Osteoblast (primary cell): ENCODE results near the gene PPP4R3A. TPM values are rescaled to one million over a fixed set of nuclear protein-coding genes. Genes with fewer than 3 reads are reported as not detected.

Experiments
- DNase-seq: peaks from one replicate; pipeline ENCODE4 v3.0.0; 2011; ENCODE audit warnings: low spot score, mixed read lengths; ENCODE audit not compliant: insufficient read length; ENCODE audit errors: missing footprints
- H2AFZ ChIP-seq: 2 replicates; pipeline ENCODE4 v1.6.0; 2011; ENCODE audit warnings: mild to moderate bottlenecking, low read length
- H3K27ac ChIP-seq: 2 replicates; pipeline ENCODE4 v1.5.1; 2011; ENCODE audit warnings: mild to moderate bottlenecking, low read depth, low read length, moderate library complexity
- H3K27me3 ChIP-seq: 2 replicates; pipeline ENCODE4 v1.6.0; 2012; ENCODE audit warnings: mild to moderate bottlenecking, control low read depth, inconsistent platforms, low read length, moderate library complexity; ENCODE audit not compliant: insufficient read depth
- H3K36me3 ChIP-seq: 2 replicates; pipeline ENCODE4 v1.5.1; 2011; ENCODE audit warnings: mild to moderate bottlenecking, low read length, control low read depth, moderate library complexity; ENCODE audit not compliant: insufficient read depth
- H3K4me1 ChIP-seq: 2 replicates; pipeline ENCODE4 v1.5.1; 2011; ENCODE audit warnings: mild to moderate bottlenecking, low read length, control low read depth, moderate library complexity; ENCODE audit not compliant: insufficient read depth
- H3K4me2 ChIP-seq: 2 replicates; pipeline ENCODE4 v1.6.0; 2011; ENCODE audit warnings: mild to moderate bottlenecking, low read length; ENCODE audit not compliant: insufficient read depth
- H3K4me3 ChIP-seq: fragments of 200-600 bp; sonication (generic); 3 replicates; pipeline ENCODE4 v1.5.1; 2012; ENCODE audit warnings: mild to moderate bottlenecking, low read length, inconsistent platforms; ENCODE audit not compliant: insufficient read depth
- H3K79me2 ChIP-seq: 2 replicates; pipeline ENCODE4 v1.6.0; 2012; ENCODE audit warnings: mild to moderate bottlenecking, low read length, control low read depth, inconsistent platforms; ENCODE audit not compliant: insufficient read depth
- H3K9me3 ChIP-seq: 2 replicates; pipeline ENCODE4 v1.5.1; 2011; ENCODE audit warnings: low read depth, low read length, control low read depth
- H4K20me1 ChIP-seq: 2 replicates; pipeline ENCODE4 v1.6.0; 2012; ENCODE audit warnings: mild to moderate bottlenecking, low read length, control low read depth; ENCODE audit not compliant: insufficient read depth
- CTCF ChIP-seq: IDR thresholded peaks from 2 replicates; pipeline ENCODE4 v1.5.1; 2011; ENCODE audit warnings: mild to moderate bottlenecking, low read depth, low read length, moderate library complexity; ENCODE audit errors: extremely low read depth
- total RNA-seq: library from RNA; depleted of rRNA; stranded (reverse); fragments of >200 nt; gene quantifications from 2 replicates; pipeline ENCODE4 v1.2.3, GENCODE V29; 2012

Gene PPP4R3A
- total RNA-seq, 1 donor: 43.4 TPM

DNA sequence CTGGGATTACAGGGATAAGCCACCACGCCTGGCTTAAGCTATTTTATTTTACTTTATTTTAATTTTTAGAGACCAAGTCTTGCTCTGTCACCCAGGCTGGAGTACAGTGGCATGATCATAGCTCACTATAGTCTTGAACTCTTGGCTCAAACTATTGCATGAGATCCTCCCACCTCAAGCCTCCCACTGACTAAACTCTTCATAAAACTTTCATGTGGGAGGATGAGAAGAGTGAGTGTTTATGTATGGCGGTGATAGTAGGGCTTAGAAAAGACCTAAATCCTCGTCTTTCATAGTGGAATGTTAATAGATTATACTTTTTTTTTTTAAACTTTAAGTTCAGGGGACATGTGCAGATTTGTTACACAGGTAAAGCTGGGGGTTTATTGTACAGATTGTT, 23.5 kb upstream of the PPP4R3A start:
- Histone ChIP-seq H3K36me3 (no peaks in the 10 kb centered on the region), H3K9me3 (no peaks in the 10 kb centered on the region), H3K4me2 (no peak overlapping the region), H3K79me2 (no peaks in the 10 kb centered on the region), H2AFZ (no peak overlapping the region), H3K4me1 (no peaks in the 10 kb centered on the region), H3K4me3 (no peak overlapping the region), H3K27ac (no peak overlapping the region), H3K27me3 (no peaks in the 10 kb centered on the region), H4K20me1 (no peaks in the 10 kb centered on the region)
- TF ChIP-seq CTCF: no peak
- DNase-seq: no peak

- H3K4me2 ChIP-seq: no peak overlapping the region
- H3K9me3 ChIP-seq: no peaks in the 10 kb centered on the region
- H3K27ac ChIP-seq: no peak overlapping the region
- H2AFZ ChIP-seq: no peak overlapping the region
- H3K79me2 ChIP-seq: no peaks in the 10 kb centered on the region
- H4K20me1 ChIP-seq: no peaks in the 10 kb centered on the region
- no peaks in the 10 kb centered on the region for H3K4me1 ChIP-seq
- no peak for TF ChIP-seq CTCF
- H3K27me3 ChIP-seq: no peaks in the 10 kb centered on the region
- no peak overlapping the region for H3K4me3 ChIP-seq
- H3K36me3 ChIP-seq: no peaks in the 10 kb centered on the region
- no peak for DNase-seq
Observed at GRCh38 chr14:91523972-91524371, 13.9 kb upstream of the PPP4R3A start.

- H3K4me1 ChIP-seq: no peaks in the 10 kb centered on the region
- no peak for DNase-seq
Observed at GRCh38 chr14:91521061-91521640, 11.0 kb upstream of the PPP4R3A start.

GRCh38 chr14:91520138-91520537, 10.0 kb upstream of the PPP4R3A start:
- H3K79me2 ChIP-seq: no peaks in the 10 kb centered on the region
- TF ChIP-seq CTCF: no peak
- H3K4me3 ChIP-seq: no peak overlapping the region
- no peaks in the 10 kb centered on the region for H3K27me3 ChIP-seq
- no peaks in the 10 kb centered on the region for H3K9me3 ChIP-seq
- no peak overlapping the region for H2AFZ ChIP-seq
- no peaks in the 10 kb centered on the region for H3K4me1 ChIP-seq
- H3K4me2 ChIP-seq: no peak overlapping the region
- no peaks in the 10 kb centered on the region for H4K20me1 ChIP-seq
- no peaks in the 10 kb centered on the region for H3K36me3 ChIP-seq
- no peak overlapping the region for H3K27ac ChIP-seq
- DNase-seq: no peak

More at GRCh38 chr14:91521061-91521640, 11.0 kb upstream of the PPP4R3A start:
- no peak for TF ChIP-seq CTCF
- no peaks in the 10 kb centered on the region for H3K9me3 ChIP-seq
- H3K4me2 ChIP-seq: no peak overlapping the region
- H2AFZ ChIP-seq: no peak overlapping the region
- no peaks in the 10 kb centered on the region for H4K20me1 ChIP-seq
- H3K4me3 ChIP-seq: no peak overlapping the region
- H3K27me3 ChIP-seq: no peaks in the 10 kb centered on the region
- no peaks in the 10 kb centered on the region for H3K36me3 ChIP-seq
- no peak overlapping the region for H3K27ac ChIP-seq
- H3K79me2 ChIP-seq: no peaks in the 10 kb centered on the region
